Measurements from ENCODE around the gene TASP1. TPM values are rescaled to one million over a fixed set of nuclear protein-coding genes. Genes with fewer than 3 reads are reported as not detected.

TASP1 gene
- total RNA-seq, 2 donors from 2014 or later, result 5.2 to 7.2 TPM

- no peaks in the 10 kb centered on the region for H3K36me3 ChIP-seq
- no peak overlapping the region for H3K4me3 ChIP-seq
- no peaks in the 10 kb centered on the region for H3K27me3 ChIP-seq
- no peaks in the 10 kb centered on the region for H3K4me1 ChIP-seq
- no peak for DNase-seq (ENCODE audit: low spot score)
- no peaks in the 10 kb centered on the region for H3K9me3 ChIP-seq
- no peak for TF ChIP-seq CTCF (IDR thresholded peaks at IDR 0.05)
- H3K27ac ChIP-seq, result no peak overlapping the region
These were observed 186.1 kb downstream of the TASP1 start for GRCh38 chr20:13452470-13453124.

GRCh38 chr20:13449868-13450434 is 188.8 kb downstream of the TASP1 start:
- no peak for DNase-seq (ENCODE audit: low spot score)
- no peak overlapping the region for H3K27ac ChIP-seq
- TF ChIP-seq CTCF (IDR thresholded peaks at IDR 0.05), result no peak
- no peaks in the 10 kb centered on the region for H3K36me3 ChIP-seq
- no peaks in the 10 kb centered on the region for H3K9me3 ChIP-seq
- no peaks in the 10 kb centered on the region for H3K4me1 ChIP-seq
- no peak overlapping the region for H3K4me3 ChIP-seq
- H3K27me3 ChIP-seq, result no peaks in the 10 kb centered on the region

- no peak overlapping the region for H3K27ac ChIP-seq
- no peaks in the 10 kb centered on the region for H3K4me1 ChIP-seq
- no peaks in the 10 kb centered on the region for H3K36me3 ChIP-seq
- no peaks in the 10 kb centered on the region for H3K27me3 ChIP-seq
- H3K4me3 ChIP-seq, result no peak overlapping the region
- TF ChIP-seq CTCF (IDR thresholded peaks at IDR 0.05), result no peak
- DNase-seq (ENCODE audit: low spot score), result no peak
- no peaks in the 10 kb centered on the region for H3K9me3 ChIP-seq
These were observed 191.1 kb downstream of the TASP1 start for GRCh38 chr20:13447385-13448180.

- Histone ChIP-seq H3K9me3 (peaks cover 0 to 3% of the 10 kb centered on the region in 2 donors), H3K27me3 (no peaks in the 10 kb centered on the region), H3K27ac (no peak overlapping the region), H3K4me1 (no peaks in the 10 kb centered on the region), H3K36me3 (no peaks in the 10 kb centered on the region), H3K4me3 (no peak overlapping the region)
- no peak for TF ChIP-seq CTCF (IDR thresholded peaks at IDR 0.05)
- no peak for DNase-seq (ENCODE audit: low spot score)
These were observed 195.0 kb downstream of the TASP1 start for GRCh38 chr20:13443690-13444089.

GRCh38 chr20:13442986-13443385 is 195.7 kb downstream of the TASP1 start:
- peaks cover 0 to 3% of the 10 kb centered on the region in 2 donors for H3K9me3 ChIP-seq
- no peak for DNase-seq (ENCODE audit: low spot score)
- no peak overlapping the region for H3K4me3 ChIP-seq
- no peak for TF ChIP-seq CTCF (IDR thresholded peaks at IDR 0.05)
- no peaks in the 10 kb centered on the region for H3K36me3 ChIP-seq
- H3K27me3 ChIP-seq, result no peaks in the 10 kb centered on the region
- no peak overlapping the region for H3K27ac ChIP-seq
- H3K4me1 ChIP-seq, result no peaks in the 10 kb centered on the region
